GM21360 (cell line): ENCODE results near the gene UBALD1.

ENCODE experiments used
- ATAC-seq: cut with Tn5 transposase; IDR thresholded peaks from one replicate; pipeline ENCODE4 v1.9.1; 2021; ENCODE audit warnings: mild to moderate bottlenecking, moderate library complexity; ENCODE audit not compliant: unreplicated experiment

UBALD1 gene

DNA sequence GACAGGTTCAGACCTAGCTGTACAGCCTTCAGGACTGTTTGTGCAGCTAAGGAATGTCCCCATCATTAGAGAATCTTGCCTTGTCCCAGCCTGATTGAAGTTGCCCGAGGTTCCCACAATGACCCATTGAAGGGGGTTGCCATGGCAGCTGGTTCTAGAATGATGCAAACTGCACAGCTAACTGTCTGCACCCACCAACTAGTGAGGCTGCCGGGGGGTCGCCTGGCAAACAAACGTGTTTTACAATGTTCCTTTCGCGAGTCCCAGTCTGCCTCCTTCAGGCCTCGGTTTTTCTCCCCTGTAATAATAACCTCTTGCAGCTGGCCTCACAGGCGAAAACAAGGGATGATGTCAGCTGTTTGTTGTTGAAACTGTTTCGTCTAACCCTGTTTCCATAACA is 53.1 kb downstream of the UBALD1 start:
- ATAC-seq = no peak
